Colonic mucosa (tissue), 4 donors: ENCODE results near the gene CLEC4F. TPM values are rescaled to one million over a fixed set of nuclear protein-coding genes. Genes with fewer than 3 reads are reported as not detected.

Experiments
- DNase-seq: peaks from one replicate; pipeline ENCODE4 v3.0.0-alpha.2; 2020
- H3K27ac ChIP-seq: fragments of 200-600 bp; one replicate; pipeline ENCODE4 v1.8.0; 2021
- H3K27me3 ChIP-seq: fragments of 200-600 bp; one replicate; pipeline ENCODE4 v1.8.0; 2021
- H3K36me3 ChIP-seq: fragments of 200-600 bp; one replicate; pipeline ENCODE4 v1.8.0; 2021
- H3K4me1 ChIP-seq: fragments of 200-600 bp; one replicate; pipeline ENCODE4 v1.8.0; 2021; ENCODE audit warnings: mild to moderate bottlenecking
- H3K4me3 ChIP-seq: fragments of 200-600 bp; one replicate; pipeline ENCODE4 v1.8.0; 2021
- H3K9ac ChIP-seq, 2 donors: one replicate each; pipeline ENCODE4 v1.7.0; 2013; ENCODE audit warnings: control low read depth in 2 of 2, low read depth in 2 of 2, low read length in 2 of 2
- H3K9me3 ChIP-seq: fragments of 200-600 bp; one replicate; pipeline ENCODE4 v1.8.0; 2021
- intact Hi-C: fragments of 100-400 bp; cut with DNase I; formaldehyde crosslinking; loops from one replicate; pipeline ENCODE4 v1.14.1; 2022
- total RNA-seq, 2 donors: library from RNA; stranded (reverse); fragmentation: NEBNext Ultra II Directional in 1 of 2; extraction: Animal tissue kit (Norgen Biotek cat#: 25700) in 1 of 2; gene quantifications; one replicate each; pipeline ENCODE4 v1.2.1, GENCODE V29; 2021
- TF ChIP-seq, protein P1 (sequence below): fragments of 200-600 bp; IDR thresholded peaks from one replicate; pipeline ENCODE4 v1.8.0; 2022; ENCODE audit warnings: antibody characterized with exemption, mild to moderate bottlenecking
- donor health status: healthy.
- donor health status: DM: no; HTN: no; CAD: no.
- donor health status: DM: no; HTN: no; CAD: no.

Gene CLEC4F
- total RNA-seq, 2 donors from 2014 or later = 0.12 TPM; not detected in 1

DNA sequence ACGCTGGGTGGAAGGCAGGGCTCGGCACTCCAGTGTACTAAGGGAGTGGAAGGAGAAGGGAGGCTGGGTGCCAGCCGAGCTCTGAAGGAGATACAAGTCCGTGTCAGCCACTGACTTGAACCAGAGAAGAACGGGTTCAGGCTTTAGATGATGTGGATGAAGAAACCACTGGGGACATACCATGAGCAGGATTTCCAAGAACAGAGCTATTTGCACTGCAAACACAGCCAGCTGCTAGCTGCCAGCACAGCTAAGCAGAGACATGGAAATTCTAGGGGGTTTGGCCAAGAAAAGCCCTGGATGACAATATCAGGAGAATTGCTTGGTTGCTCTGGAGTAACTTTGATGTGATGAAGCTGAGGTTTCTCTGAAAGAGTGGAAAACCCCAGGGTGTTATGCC, 10.0 kb upstream of the CLEC4F start:
- Histone ChIP-seq H3K27me3 (no peaks in the 10 kb centered on the region), H3K9ac (no peak overlapping the region), H3K4me3 (no peak overlapping the region), H3K36me3 (no peaks in the 10 kb centered on the region), H3K9me3 (no peaks in the 10 kb centered on the region), H3K4me1 (no peaks in the 10 kb centered on the region), H3K27ac (no peak overlapping the region)
- intact Hi-C loops = no loop called here
- no peak for DNase-seq
- TF ChIP-seq, protein P1, sequence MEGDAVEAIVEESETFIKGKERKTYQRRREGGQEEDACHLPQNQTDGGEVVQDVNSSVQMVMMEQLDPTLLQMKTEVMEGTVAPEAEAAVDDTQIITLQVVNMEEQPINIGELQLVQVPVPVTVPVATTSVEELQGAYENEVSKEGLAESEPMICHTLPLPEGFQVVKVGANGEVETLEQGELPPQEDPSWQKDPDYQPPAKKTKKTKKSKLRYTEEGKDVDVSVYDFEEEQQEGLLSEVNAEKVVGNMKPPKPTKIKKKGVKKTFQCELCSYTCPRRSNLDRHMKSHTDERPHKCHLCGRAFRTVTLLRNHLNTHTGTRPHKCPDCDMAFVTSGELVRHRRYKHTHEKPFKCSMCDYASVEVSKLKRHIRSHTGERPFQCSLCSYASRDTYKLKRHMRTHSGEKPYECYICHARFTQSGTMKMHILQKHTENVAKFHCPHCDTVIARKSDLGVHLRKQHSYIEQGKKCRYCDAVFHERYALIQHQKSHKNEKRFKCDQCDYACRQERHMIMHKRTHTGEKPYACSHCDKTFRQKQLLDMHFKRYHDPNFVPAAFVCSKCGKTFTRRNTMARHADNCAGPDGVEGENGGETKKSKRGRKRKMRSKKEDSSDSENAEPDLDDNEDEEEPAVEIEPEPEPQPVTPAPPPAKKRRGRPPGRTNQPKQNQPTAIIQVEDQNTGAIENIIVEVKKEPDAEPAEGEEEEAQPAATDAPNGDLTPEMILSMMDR = no peak

DNA sequence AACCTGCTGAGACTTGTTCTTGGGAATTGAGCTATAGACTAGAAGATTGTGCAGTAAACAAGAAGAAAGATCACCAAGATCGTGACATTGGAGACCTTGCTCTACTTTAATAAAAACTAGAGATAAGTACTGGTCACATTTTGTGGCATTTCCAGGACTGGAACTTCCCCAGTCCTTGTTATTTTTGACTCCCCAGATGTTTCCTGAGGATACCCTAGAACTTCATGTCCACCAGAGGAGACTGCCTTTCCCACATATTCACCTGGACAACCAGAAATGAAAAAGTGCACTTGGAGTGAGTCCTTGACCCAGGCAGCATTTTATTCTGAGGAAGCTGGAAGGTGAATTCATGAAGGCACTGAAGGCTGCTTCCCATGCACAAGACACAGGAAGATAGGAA, 9.5 kb upstream of the CLEC4F start:
- Histone ChIP-seq H3K4me1 (no peaks in the 10 kb centered on the region), H3K9ac (no peak overlapping the region), H3K27me3 (no peaks in the 10 kb centered on the region), H3K36me3 (no peaks in the 10 kb centered on the region), H3K27ac (no peak overlapping the region), H3K9me3 (no peaks in the 10 kb centered on the region), H3K4me3 (no peak overlapping the region)
- DNase-seq = no peak
- TF ChIP-seq, protein P1 = no peak
- intact Hi-C loops = no loop called here

DNA sequence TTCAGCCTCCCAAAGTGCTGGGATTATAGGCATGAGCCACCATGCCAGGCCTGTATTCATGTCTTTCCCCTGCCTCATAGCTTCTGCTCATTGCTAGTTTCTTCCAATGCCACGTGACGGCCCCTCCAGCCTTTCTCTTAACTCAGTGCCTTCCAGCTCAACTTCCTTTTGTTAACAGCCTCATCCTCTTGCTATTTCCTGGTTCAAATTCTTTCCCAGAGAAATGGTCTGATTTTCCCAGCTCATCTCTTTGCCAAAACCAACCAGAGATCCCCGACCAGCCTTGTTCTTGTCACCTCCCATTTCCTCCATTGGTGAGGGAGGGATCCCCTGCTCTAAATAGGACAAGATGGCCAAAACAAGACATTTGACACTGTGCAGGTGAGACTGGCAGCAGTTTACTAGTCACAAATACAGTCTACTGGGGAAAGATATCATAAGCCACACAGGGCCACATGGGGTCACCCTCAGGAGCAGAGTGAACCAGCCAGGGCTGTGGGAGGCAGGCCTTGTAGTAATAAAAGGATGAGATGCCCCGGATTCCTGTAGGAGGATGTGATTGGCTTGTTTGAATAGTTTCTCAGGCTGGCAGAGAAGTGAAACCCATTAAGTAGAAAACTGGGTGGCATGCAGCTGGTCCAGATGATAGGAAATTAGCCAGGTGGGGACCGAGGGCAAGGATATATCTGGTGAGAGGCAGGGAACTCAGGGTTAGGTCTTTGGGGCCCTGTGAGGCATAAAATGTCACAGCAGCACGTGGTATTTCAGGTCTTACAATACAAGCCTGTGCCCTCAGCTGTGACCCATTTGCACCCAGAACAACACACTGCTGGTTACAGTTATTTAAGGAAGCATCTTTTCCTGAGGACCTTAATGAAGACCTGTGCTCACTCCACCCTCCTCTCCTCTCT, 8.8 kb upstream of the CLEC4F start:
- DNase-seq = no peak
- TF ChIP-seq, protein P1 = no peak
- no peaks in the 10 kb centered on the region for H3K36me3 ChIP-seq
- intact Hi-C loops = no loop called here
- no peaks in the 10 kb centered on the region for H3K27me3 ChIP-seq
- H3K4me3 ChIP-seq = no peak overlapping the region
- no peak overlapping the region for H3K27ac ChIP-seq
- H3K9me3 ChIP-seq = no peaks in the 10 kb centered on the region
- no peaks in the 10 kb centered on the region for H3K4me1 ChIP-seq
- H3K9ac ChIP-seq = no peak overlapping the region

DNA sequence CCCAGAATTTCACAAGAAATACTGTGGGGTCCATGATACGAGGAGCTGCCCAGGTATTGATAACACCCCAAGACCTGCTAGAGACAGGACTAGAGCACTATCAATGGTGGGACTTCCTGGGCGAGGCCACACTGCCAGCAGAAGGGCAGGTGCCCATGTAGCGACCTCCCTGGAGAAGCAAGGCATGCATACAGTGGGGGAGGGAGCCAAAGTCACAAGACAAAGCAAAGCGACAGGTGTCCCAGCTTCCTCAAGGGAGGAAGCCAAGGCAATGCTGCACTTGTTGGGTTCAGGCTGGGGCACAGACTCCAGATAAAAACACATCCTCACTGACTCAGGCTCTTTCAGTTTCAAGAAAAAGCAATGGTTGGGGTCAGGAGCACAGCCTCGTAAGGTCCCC, 7.7 kb upstream of the CLEC4F start:
- H3K27me3 ChIP-seq = no peaks in the 10 kb centered on the region
- H3K27ac ChIP-seq = no peak overlapping the region
- H3K4me1 ChIP-seq = no peaks in the 10 kb centered on the region
- H3K4me3 ChIP-seq = no peak overlapping the region
- intact Hi-C loops = no loop called here
- H3K9me3 ChIP-seq = no peaks in the 10 kb centered on the region
- DNase-seq = no peak
- H3K36me3 ChIP-seq = no peaks in the 10 kb centered on the region
- H3K9ac ChIP-seq = no peak overlapping the region
- TF ChIP-seq, protein P1 = no peak

DNA sequence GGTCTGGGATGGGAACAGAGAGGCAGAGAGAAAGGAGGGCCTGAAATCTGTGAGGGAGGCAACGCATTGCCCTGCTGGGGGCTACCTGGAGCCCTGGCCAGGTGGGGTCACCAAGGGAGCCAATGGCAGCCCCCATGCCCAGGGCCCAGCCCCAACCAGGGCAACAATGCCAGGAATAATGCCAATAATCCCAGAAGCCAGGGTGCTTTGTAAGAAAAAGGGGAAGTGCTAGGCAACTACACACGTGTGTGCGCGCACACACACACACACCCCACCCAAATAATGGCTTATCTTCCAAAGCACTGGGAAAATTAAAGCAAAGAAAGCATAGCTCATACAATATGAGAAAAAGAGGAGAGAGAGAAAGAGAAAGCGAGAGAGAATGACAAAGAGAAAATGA, 7.0 kb upstream of the CLEC4F start:
- Histone ChIP-seq H3K9me3 (no peaks in the 10 kb centered on the region), H3K4me1 (no peaks in the 10 kb centered on the region), H3K36me3 (no peaks in the 10 kb centered on the region), H3K9ac (no peak overlapping the region), H3K4me3 (no peak overlapping the region), H3K27me3 (no peaks in the 10 kb centered on the region), H3K27ac (no peak overlapping the region)
- TF ChIP-seq, protein P1 = no peak
- DNase-seq = no peak
- intact Hi-C loops = no loop called here
